Trophoblast cell (in vitro differentiated cells and primary cell): ENCODE results near the gene HEXD.

ENCODE experiments used
- DNase-seq, 2 donors: peaks; one replicate each; pipeline ENCODE4 v3.0.0-alpha.2; 2016
- H2AFZ ChIP-seq: 2 replicates; pipeline ENCODE4 v1.6.1; 2013; ENCODE audit warnings: low read length, moderate library complexity, mild to moderate bottlenecking; ENCODE audit not compliant: insufficient read depth, poor library complexity
- H2AK5ac ChIP-seq: 2 replicates; pipeline ENCODE4 v1.6.1; 2013; ENCODE audit warnings: mild to moderate bottlenecking, low read length
- H2BK120ac ChIP-seq: 2 replicates; pipeline ENCODE4 v1.6.1; 2013; ENCODE audit warnings: low read length, mild to moderate bottlenecking, moderate library complexity; ENCODE audit not compliant: insufficient read depth, poor library complexity
- H2BK12ac ChIP-seq: 2 replicates; pipeline ENCODE4 v1.6.1; 2013; ENCODE audit warnings: mild to moderate bottlenecking, low read length, moderate library complexity
- H2BK5ac ChIP-seq: 2 replicates; pipeline ENCODE4 v1.6.1; 2013; ENCODE audit warnings: low read length, low read depth, moderate library complexity, mild to moderate bottlenecking; ENCODE audit not compliant: poor library complexity
- H3K14ac ChIP-seq: 2 replicates; pipeline ENCODE4 v1.6.1; 2013; ENCODE audit warnings: mild to moderate bottlenecking, low read length
- H3K18ac ChIP-seq: 2 replicates; pipeline ENCODE4 v1.6.1; 2013; ENCODE audit warnings: mild to moderate bottlenecking, low read length
- H3K23ac ChIP-seq: 2 replicates; pipeline ENCODE4 v1.6.1; 2013; ENCODE audit warnings: low read length
- H3K27ac ChIP-seq: 2 replicates; pipeline ENCODE4 v1.5.1; 2013; ENCODE audit warnings: low read depth, mild to moderate bottlenecking, inconsistent platforms, low read length, moderate library complexity
- H3K27me3 ChIP-seq: 2 replicates; pipeline ENCODE4 v1.6.1; 2013; ENCODE audit warnings: inconsistent platforms, mild to moderate bottlenecking, low read length, moderate library complexity; ENCODE audit not compliant: insufficient read depth
- H3K36me3 ChIP-seq, 2 experiments: 1 replicate in 1 of 2; 2 replicates in 1 of 2; pipeline ENCODE4 v1.6.1; 2013; ENCODE audit warnings: low read length in 2 of 2, mild to moderate bottlenecking in 2 of 2, moderate library complexity in 1 of 2; ENCODE audit not compliant: insufficient read depth in 2 of 2, control insufficient read depth in 1 of 2
- H3K4ac ChIP-seq: 2 replicates; pipeline ENCODE4 v1.6.1; 2013; ENCODE audit warnings: low read depth, mild to moderate bottlenecking, low read length, moderate library complexity
- H3K4me1 ChIP-seq, 2 experiments: 1 replicate in 1 of 2; 2 replicates in 1 of 2; pipeline ENCODE4 v1.6.1; 2013; ENCODE audit warnings: low read length in 2 of 2, mild to moderate bottlenecking in 2 of 2, moderate library complexity in 1 of 2; ENCODE audit not compliant: insufficient read depth in 2 of 2, control insufficient read depth in 1 of 2
- H3K4me2 ChIP-seq: 2 replicates; pipeline ENCODE4 v1.6.1; 2013; ENCODE audit warnings: inconsistent platforms, mild to moderate bottlenecking, low read length, moderate library complexity
- H3K4me3 ChIP-seq: 2 replicates; pipeline ENCODE4 v1.5.1; 2013; ENCODE audit warnings: mild to moderate bottlenecking, low read depth, low read length, inconsistent platforms
- H3K79me1 ChIP-seq: one replicate; pipeline ENCODE4 v1.6.1; 2013; ENCODE audit warnings: low read length
- H3K79me2 ChIP-seq: 2 replicates; pipeline ENCODE4 v1.6.1; 2013; ENCODE audit warnings: low read length, mild to moderate bottlenecking; ENCODE audit not compliant: control insufficient read depth, insufficient read depth, poor library complexity
- H3K9ac ChIP-seq: 2 replicates; pipeline ENCODE4 v1.6.1; 2013; ENCODE audit warnings: mild to moderate bottlenecking, low read length
- H3K9me3 ChIP-seq: 2 replicates; pipeline ENCODE4 v1.6.1; 2013; ENCODE audit warnings: low read depth, mild to moderate bottlenecking, control low read depth, inconsistent platforms, low read length; ENCODE audit not compliant: insufficient read depth
- H4K12ac ChIP-seq: 2 replicates; pipeline ENCODE4 v1.6.1; 2013; ENCODE audit warnings: low read depth, mild to moderate bottlenecking, low read length, moderate library complexity
- H4K8ac ChIP-seq: 2 replicates; pipeline ENCODE4 v1.6.1; 2013; ENCODE audit warnings: low read depth, mild to moderate bottlenecking, low read length, moderate library complexity
- H4K91ac ChIP-seq: one replicate; pipeline ENCODE4 v1.6.1; 2013; ENCODE audit warnings: low read depth, mild to moderate bottlenecking, low read length, moderate library complexity
- WGBS: extraction: QIAGEN DNeasy Blood & Tissue Kit; methylation state at CpG from one replicate; pipeline ENCODE4 v1.1.7; 2013; ENCODE audit warnings: missing lambda C conversion rate; ENCODE audit not compliant: insufficient read length, insufficient coverage; ENCODE audit errors: extremely low coverage; 5-methylcytosine and 5-hydroxymethylcytosine counted together

Gene HEXD

DNA sequence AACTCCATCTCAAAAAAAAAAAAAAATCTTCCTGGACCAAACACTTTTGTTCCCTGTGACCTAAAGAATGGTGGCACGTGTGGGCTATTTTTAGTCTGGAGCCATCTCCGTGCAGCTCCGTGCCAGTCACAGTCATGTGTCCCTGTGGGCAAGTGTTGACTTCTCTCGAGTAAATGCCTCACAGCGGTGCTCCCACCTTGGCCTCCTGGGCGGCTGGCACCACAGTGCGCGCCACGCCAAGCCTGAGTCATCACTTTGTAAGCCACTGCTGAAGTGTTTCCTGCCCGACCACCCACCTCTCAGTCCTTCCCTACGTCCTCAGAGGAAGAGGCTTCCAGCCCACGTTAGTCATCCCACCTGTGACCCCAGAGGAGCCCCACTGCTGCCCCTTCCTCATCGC, 10.9 kb upstream of the HEXD start:
- H3K79me2 ChIP-seq, result no peaks in the 10 kb centered on the region
- H3K9ac ChIP-seq, result no peak overlapping the region
- no peak overlapping the region for H4K12ac ChIP-seq
- no peak overlapping the region for H3K23ac ChIP-seq
- H3K27me3 ChIP-seq, result no peaks in the 10 kb centered on the region
- no peaks in the 10 kb centered on the region for H3K79me1 ChIP-seq
- H3K36me3 ChIP-seq, result peaks cover 8 to 9% of the 10 kb centered on the region in 2 experiments
- no peak for DNase-seq
- peak overlapping the region; percentile 54 for H3K4me3 ChIP-seq
- no peak overlapping the region for H3K4ac ChIP-seq
- no CpG with 5 or more reads among the region's 13 CpGs for WGBS
- H2BK5ac ChIP-seq, result no peak overlapping the region
- H2BK120ac ChIP-seq, result no peak overlapping the region
- no peak overlapping the region for H4K91ac ChIP-seq
- no peak overlapping the region for H3K14ac ChIP-seq
- H2AFZ ChIP-seq, result no peak overlapping the region
- no peak overlapping the region for H4K8ac ChIP-seq
- H3K18ac ChIP-seq, result no peak overlapping the region
- no peak overlapping the region for H3K4me2 ChIP-seq
- no peaks in the 10 kb centered on the region for H3K9me3 ChIP-seq
- no peak overlapping the region for H3K27ac ChIP-seq
- no peaks in the 10 kb centered on the region for H3K4me1 ChIP-seq
- no peak overlapping the region for H2AK5ac ChIP-seq
- H2BK12ac ChIP-seq, result no peak overlapping the region

DNA sequence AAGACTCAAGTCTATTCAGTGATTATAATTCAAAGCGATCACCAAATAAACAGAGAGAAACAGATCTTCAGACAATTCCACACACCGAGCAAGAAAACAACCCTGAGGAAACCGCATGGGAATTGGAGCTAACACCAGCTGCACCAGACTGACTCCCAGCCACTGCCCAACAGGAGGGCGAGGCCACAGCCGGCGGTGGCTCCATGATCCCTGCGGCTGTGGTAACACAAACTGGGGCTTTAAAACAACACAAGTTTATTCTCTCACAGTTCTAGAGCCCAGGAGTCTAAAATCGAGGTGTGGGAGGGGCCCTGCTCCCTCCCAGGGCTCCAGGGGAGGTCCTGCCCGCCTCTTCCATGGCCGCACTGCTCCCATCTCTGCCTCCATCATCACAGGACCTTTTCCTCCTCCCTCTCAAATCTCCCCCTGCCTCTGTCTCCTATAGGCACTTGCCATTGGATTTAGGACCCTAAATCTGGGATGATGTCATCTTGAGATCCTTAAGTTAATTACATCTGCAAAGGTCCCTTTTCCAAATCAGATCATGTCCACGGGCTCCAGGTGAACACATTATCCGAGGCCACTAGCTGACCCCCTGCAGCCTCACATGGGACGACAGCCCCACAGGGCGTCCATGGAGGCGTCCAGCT, 9.7 kb upstream of the HEXD start:
- Histone ChIP-seq H3K9me3 (no peaks in the 10 kb centered on the region), H3K4me1 (no peaks in the 10 kb centered on the region), H3K14ac (no peak overlapping the region), H2BK5ac (no peak overlapping the region), H3K36me3 (peaks cover 5 to 8% of the 10 kb centered on the region in 2 experiments), H3K23ac (no peak overlapping the region), H3K27me3 (no peaks in the 10 kb centered on the region), H4K8ac (no peak overlapping the region), H4K91ac (no peak overlapping the region), H2BK120ac (no peak overlapping the region), H3K4me3 (no peak overlapping the region), H3K27ac (no peak overlapping the region), H3K4ac (no peak overlapping the region), H2BK12ac (no peak overlapping the region), H4K12ac (no peak overlapping the region), H3K79me2 (no peaks in the 10 kb centered on the region), H3K18ac (no peak overlapping the region), H2AFZ (no peak overlapping the region), H3K79me1 (no peaks in the 10 kb centered on the region), H3K4me2 (no peak overlapping the region), H2AK5ac (no peak overlapping the region), H3K9ac (peak overlapping the region; percentile 37)
- WGBS, result no CpG with 5 or more reads among the region's 15 CpGs
- DNase-seq, result no peak

DNA sequence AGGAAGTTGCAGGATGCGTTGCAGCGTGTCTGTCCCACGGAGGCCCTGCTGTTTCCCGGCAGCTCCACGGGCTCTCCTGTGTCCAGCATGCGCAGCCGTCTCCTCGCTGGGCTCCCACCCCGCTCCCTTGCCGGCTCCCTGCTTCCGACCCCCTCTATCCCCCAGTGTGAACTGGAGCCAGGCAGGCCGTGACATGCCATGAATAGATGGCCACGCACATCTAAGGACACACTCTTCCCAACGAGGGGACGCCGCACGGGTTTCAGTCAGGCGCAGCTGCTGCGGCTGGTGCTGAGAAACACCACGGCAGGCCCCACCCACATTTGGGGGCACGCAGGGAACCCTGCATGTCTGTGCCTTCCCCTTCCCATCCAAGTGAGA, 9.2 kb upstream of the HEXD start:
- Histone ChIP-seq H4K91ac (no peak overlapping the region), H2AK5ac (no peak overlapping the region), H2AFZ (no peak overlapping the region), H3K4me1 (no peaks in the 10 kb centered on the region), H3K14ac (no peak overlapping the region), H2BK12ac (no peak overlapping the region), H3K23ac (no peak overlapping the region), H3K79me2 (no peaks in the 10 kb centered on the region), H2BK120ac (no peak overlapping the region), H3K9me3 (no peaks in the 10 kb centered on the region), H3K18ac (no peak overlapping the region), H3K27ac (no peak overlapping the region), H3K4me2 (no peak overlapping the region), H3K36me3 (peaks cover 0 to 4% of the 10 kb centered on the region in 2 experiments), H3K79me1 (no peaks in the 10 kb centered on the region), H3K27me3 (no peaks in the 10 kb centered on the region), H3K9ac (peak overlapping the region; percentile 37), H4K8ac (no peak overlapping the region), H4K12ac (no peak overlapping the region), H2BK5ac (no peak overlapping the region), H3K4me3 (peak overlapping the region; percentile 18), H3K4ac (no peak overlapping the region)
- no peak for DNase-seq
- no CpG with 5 or more reads among the region's 21 CpGs for WGBS

DNA sequence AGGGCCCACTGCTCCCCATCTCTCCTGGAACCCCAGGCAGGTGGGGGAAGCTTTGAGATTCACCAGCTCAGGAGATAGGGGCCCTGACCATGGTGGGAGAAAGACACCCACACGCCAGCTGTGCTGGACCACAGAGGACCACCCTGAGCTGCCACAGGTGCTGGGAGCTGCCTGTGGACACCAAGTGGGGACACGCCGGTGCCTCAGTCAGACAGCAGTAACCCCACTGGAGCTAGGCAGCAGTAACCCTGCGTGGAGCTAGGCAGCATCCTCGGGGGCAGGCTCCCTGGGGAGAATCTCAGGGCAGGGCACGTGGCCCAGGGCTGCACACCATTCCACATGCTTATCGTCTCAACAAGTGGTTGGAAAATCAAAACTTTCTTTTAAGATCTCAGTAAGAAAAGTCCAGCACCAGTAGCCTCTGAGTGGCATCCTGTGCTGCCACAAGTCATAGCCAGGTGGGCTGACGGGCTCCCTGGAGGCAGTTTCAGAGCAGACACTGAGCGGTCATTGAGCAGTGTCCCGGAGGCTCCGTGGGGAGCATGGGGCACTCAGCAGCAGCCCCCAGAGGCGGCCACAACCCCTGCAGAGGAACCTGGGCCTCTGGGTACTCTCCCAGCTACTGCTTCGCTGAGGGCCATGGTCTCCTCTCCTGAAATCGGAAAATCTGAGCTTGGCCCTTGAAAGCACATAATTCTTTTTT, 8.0 kb upstream of the HEXD start:
- Histone ChIP-seq H2AK5ac (no peak overlapping the region), H4K12ac (no peak overlapping the region), H3K23ac (no peak overlapping the region), H3K27ac (no peak overlapping the region), H3K4ac (no peak overlapping the region), H3K18ac (no peak overlapping the region), H3K4me1 (no peaks in the 10 kb centered on the region), H3K9ac (no peak overlapping the region), H3K14ac (no peak overlapping the region), H2BK12ac (no peak overlapping the region), H4K91ac (no peak overlapping the region), H3K9me3 (no peaks in the 10 kb centered on the region), H3K79me2 (no peaks in the 10 kb centered on the region), H2BK5ac (no peak overlapping the region), H3K79me1 (no peaks in the 10 kb centered on the region), H3K27me3 (no peaks in the 10 kb centered on the region), H3K36me3 (no peaks in the 10 kb centered on the region), H3K4me3 (no peak overlapping the region), H3K4me2 (no peak overlapping the region), H4K8ac (no peak overlapping the region), H2BK120ac (no peak overlapping the region), H2AFZ (no peak overlapping the region)
- WGBS, result no CpG with 5 or more reads among the region's 14 CpGs
- DNase-seq, result no peak
